ENCODE measurements around the gene KRT13.

GRCh38 chr17:41545829-41546410 lies 40.5 kb upstream of the KRT13 start:
- TF ChIP-seq CTCF (conservative IDR thresholded peaks at IDR 0.05) = no peak
- TF ChIP-seq ZFX (IDR thresholded peaks at IDR 0.05) = no peak
